GM10266 (cell line): ENCODE measurements around the gene STK32B.

Experiments
- DNase-seq: peaks from one replicate; pipeline ENCODE4 v3.0.0; 2012; ENCODE audit errors: extremely low spot score
- TF ChIP-seq, protein P1 (sequence below): IDR thresholded peaks from 2 replicates; pipeline ENCODE4 v1.5.1; 2012; ENCODE audit warnings: mild to moderate bottlenecking, low read depth; ENCODE audit not compliant: control insufficient read depth, insufficient read depth; ENCODE audit errors: missing control alignments

The STK32B gene

DNA sequence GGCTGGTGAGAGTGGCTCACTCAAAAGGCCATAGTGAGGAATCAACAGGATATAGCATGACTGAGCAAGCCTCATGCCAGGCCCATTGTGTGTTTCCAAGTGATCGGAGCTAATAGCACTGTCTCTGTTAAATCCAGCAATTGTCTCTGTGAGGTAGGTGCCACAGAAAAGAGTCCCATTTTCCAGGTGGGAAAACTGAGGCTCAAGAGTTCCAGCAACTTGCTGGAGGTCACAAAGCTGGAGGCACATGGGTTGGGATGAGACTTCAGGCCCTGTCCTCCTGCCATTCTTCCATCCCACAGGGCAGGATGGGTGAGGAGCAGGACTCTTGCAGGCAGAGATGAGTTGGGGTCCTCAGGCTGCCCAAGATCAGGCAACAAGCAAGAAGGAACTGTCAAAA is 30.9 kb upstream of the STK32B start:
- TF ChIP-seq, protein P1, sequence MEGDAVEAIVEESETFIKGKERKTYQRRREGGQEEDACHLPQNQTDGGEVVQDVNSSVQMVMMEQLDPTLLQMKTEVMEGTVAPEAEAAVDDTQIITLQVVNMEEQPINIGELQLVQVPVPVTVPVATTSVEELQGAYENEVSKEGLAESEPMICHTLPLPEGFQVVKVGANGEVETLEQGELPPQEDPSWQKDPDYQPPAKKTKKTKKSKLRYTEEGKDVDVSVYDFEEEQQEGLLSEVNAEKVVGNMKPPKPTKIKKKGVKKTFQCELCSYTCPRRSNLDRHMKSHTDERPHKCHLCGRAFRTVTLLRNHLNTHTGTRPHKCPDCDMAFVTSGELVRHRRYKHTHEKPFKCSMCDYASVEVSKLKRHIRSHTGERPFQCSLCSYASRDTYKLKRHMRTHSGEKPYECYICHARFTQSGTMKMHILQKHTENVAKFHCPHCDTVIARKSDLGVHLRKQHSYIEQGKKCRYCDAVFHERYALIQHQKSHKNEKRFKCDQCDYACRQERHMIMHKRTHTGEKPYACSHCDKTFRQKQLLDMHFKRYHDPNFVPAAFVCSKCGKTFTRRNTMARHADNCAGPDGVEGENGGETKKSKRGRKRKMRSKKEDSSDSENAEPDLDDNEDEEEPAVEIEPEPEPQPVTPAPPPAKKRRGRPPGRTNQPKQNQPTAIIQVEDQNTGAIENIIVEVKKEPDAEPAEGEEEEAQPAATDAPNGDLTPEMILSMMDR: no peak
- DNase-seq: no peak

DNA sequence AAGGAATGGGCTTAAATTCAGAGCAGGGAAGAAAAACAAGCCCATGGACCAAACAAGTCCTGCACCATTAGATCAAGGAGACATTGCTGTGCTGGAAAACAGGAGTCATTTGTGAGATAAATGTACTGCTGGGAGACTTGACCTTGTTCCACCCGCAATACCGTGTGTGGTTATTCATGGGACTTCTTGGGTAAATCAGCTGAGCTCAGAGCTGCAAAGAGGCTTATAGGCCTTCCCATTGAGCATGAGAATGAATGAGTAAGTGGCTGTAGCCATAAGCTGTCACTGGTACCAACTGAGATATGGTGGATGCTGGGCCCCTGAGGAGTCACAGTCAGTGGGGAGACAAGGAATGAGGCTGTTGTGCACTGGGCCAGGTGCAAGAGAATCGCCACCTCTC is 29.7 kb upstream of the STK32B start:
- no peak for DNase-seq
- TF ChIP-seq, protein P1: no peak

DNA sequence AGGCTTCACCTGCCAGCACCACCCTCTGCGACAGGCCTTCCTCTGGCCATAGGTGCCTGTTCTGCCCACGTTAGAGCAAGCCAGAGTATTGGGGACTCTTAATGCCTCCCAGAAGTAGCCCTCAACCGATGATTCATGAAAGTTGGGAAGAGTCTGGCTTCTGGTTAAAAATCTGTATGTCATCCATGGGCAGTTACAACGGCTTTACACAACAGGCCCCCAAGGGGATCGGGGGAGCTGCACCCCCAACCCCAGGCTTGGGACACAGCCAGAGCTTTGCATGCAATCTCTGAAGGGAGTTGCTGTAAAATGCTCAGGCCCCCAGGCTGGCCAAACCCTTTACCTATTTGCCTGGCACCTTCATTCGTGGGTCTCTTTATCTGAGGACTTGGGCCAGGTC is 26.6 kb upstream of the STK32B start:
- TF ChIP-seq, protein P1: no peak
- no peak for DNase-seq

DNA sequence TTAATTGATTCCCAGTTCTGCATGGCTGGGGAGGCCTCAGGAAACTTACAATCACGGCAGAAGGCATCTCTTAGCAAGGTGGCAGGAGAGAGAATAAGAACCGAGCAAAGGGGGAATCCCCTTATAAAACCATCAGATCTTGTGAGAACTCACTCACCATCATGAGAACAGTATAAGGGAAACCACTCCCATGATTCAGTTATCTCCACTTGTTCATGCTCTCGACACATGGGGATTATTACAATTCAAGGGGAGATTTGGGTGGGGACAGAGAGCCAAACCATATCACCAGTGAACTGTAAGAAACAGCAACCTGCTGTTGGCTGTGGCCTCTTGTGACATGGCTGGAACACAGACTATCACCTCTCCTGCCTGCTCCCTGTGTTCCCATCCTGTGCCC is 24.9 kb upstream of the STK32B start:
- TF ChIP-seq, protein P1: no peak
- DNase-seq: no peak

DNA sequence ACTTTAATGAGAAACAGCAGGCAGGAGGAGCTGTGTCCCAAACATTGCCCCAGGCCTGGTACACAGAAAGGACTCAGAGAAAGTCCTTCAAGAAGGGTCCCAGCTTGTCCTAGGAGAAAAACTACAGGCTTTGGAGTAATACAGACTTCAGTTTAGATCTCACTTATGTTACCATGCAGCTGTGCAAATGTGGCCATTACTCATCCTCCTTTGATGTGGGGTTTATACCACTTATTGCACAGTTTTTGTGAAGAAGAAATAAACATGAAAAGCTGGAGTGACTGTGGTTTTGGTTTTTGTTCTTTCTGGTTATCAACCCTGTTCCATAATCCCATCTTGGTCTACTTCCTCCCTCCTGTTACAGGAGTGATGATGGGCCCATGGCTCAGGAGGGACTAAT is 23.9 kb upstream of the STK32B start:
- TF ChIP-seq, protein P1: no peak
- DNase-seq: no peak

DNA sequence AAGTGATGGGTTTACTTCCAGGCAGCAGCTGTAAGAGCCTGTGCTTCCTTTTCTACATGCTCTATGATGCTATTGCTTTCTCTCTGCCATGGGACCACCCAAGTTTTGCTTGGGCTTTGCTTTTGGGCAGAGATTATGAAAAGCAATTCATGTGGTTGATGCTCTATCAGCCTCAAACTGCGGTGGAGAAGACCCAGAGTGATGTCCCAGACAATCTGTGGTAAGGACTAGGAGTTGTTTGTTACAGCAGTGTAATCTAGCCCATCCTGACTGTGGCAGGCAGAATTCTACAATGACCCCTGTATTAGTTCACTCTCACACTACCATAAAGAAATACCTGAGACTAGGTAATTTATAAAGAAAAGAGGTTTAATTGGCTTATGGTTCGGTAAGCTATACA is 22.8 kb upstream of the STK32B start:
- DNase-seq: no peak
- TF ChIP-seq, protein P1: no peak

DNA sequence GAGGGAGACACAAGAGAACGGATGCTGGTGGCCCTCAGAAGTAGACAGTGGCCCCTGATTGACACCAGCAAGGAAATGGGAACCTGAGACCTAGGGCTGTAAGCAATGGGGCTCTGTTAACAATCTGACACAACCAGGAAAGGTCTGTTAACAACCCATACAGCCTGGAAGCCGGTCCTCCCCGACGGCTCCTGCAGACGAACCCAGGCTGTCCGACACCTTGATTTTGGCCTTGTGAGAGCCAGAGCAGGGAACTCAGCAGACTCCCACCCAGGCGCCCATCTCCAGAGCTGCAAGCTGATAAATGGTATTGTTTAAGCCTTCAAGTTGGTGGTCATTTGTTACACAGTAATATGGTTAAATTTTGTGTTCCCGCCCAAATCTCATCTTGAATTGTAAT is 21.8 kb upstream of the STK32B start:
- TF ChIP-seq, protein P1: no peak
- no peak for DNase-seq

DNA sequence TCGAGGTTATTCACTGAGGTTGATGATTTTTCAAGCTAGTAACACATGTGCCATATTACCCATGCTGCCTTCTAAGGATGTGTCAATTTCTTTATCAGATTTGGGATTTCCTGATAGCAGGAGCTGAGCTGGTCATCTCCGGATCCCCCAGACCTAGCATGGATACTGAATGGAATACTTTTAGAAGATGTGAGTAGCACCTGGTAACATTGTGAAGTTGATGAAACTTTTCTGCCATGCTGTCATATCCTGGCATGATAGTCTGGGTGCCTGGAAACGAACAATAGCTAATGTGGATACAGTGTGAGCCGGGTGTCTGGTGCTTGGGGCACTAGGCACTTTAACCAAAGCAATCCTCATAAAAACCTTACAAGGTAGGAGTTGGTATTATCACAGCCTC is 21.1 kb upstream of the STK32B start:
- TF ChIP-seq, protein P1: no peak
- DNase-seq: no peak
